Stimulated activated CD8-positive, alpha-beta memory T cell treated with anti-CD3 and anti-CD28 coated beads, Interleukin-12 subunit alpha, Interleukin-12 subunit beta, amount 100 ng/mL, for 4 hours (primary cell): Measurements from ENCODE around the gene KCNH5.

Experiments used
- DNase-seq: peaks from one replicate; pipeline ENCODE4 v3.0.0-alpha.2; 2020; ENCODE audit warnings: low read depth

Gene KCNH5

GRCh38 chr14:62988967-62989366 is 56.3 kb downstream of the KCNH5 start:
- DNase-seq: no peak

GRCh38 chr14:62983821-62984220 is 61.4 kb downstream of the KCNH5 start:
- DNase-seq: no peak

- DNase-seq: no peak
These were observed 64.6 kb downstream of the KCNH5 start for GRCh38 chr14:62980693-62981092.

GRCh38 chr14:62957562-62957961 is 87.7 kb downstream of the KCNH5 start:
- no peak for DNase-seq

GRCh38 chr14:62956413-62956812 is 88.8 kb downstream of the KCNH5 start:
- no peak for DNase-seq

GRCh38 chr14:62954165-62954564 is 91.1 kb downstream of the KCNH5 start:
- DNase-seq: no peak

- DNase-seq: no peak
These were observed 93.0 kb downstream of the KCNH5 start for GRCh38 chr14:62952226-62952625.

GRCh38 chr14:62947301-62947700 is 98.0 kb downstream of the KCNH5 start:
- DNase-seq: no peak

GRCh38 chr14:62946221-62946620 is 99.0 kb downstream of the KCNH5 start:
- no peak for DNase-seq

- no peak for DNase-seq
These were observed 102.1 kb downstream of the KCNH5 start for GRCh38 chr14:62943202-62943601.

- no peak for DNase-seq
These were observed 105.3 kb downstream of the KCNH5 start for GRCh38 chr14:62939970-62940369.

GRCh38 chr14:62938778-62939177 is 106.5 kb downstream of the KCNH5 start:
- no peak for DNase-seq

- DNase-seq: no peak
These were observed 110.8 kb downstream of the KCNH5 start for GRCh38 chr14:62934439-62934838.

GRCh38 chr14:62921466-62921865 is 123.8 kb downstream of the KCNH5 start:
- DNase-seq: no peak

GRCh38 chr14:62916551-62916950 is 128.7 kb downstream of the KCNH5 start:
- no peak for DNase-seq

- no peak for DNase-seq
These were observed 130.4 kb downstream of the KCNH5 start for GRCh38 chr14:62914873-62915272.

- no peak for DNase-seq
These were observed 131.2 kb downstream of the KCNH5 start for GRCh38 chr14:62914025-62914424.

- DNase-seq: no peak
These were observed 136.8 kb downstream of the KCNH5 start for GRCh38 chr14:62908506-62908905.

- no peak for DNase-seq
These were observed 139.7 kb downstream of the KCNH5 start for GRCh38 chr14:62905566-62905965.

GRCh38 chr14:62897771-62898170 is 147.5 kb downstream of the KCNH5 start:
- DNase-seq: no peak

- no peak for DNase-seq
These were observed 148.3 kb downstream of the KCNH5 start for GRCh38 chr14:62896932-62897456.

- no peak for DNase-seq
These were observed 150.5 kb downstream of the KCNH5 start for GRCh38 chr14:62894736-62895135.

GRCh38 chr14:62889364-62889763 is 155.9 kb downstream of the KCNH5 start:
- DNase-seq: no peak

GRCh38 chr14:62886461-62886860 is 158.8 kb downstream of the KCNH5 start:
- DNase-seq: no peak

- no peak for DNase-seq
These were observed 159.8 kb downstream of the KCNH5 start for GRCh38 chr14:62885451-62885850.
